Immature natural killer cell (primary cell): ENCODE measurements around the gene CTAGE4. TPM values are rescaled to one million over a fixed set of nuclear protein-coding genes. Genes with fewer than 3 reads are reported as not detected.
"Not testable (repeated sequence)": the region's sequence is repeated elsewhere in the genome, so short reads cannot be mapped to it uniquely, and the experiment has no call there.

Source experiments
- DNase-seq, 3 donors: peaks; one replicate each; pipeline ENCODE4 v3.0.0; 2022; ENCODE audit warnings: mixed read lengths in 1 of 3
- H3K27ac Mint-ChIP-seq, 6 donors: one replicate each; pipeline ENCODE4 v1.8.0; 2020; ENCODE audit warnings: mixed read lengths in 6 of 6, mild to moderate bottlenecking in 5 of 6, inconsistent platforms in 4 of 6, moderate library complexity in 3 of 6
- H3K27me3 Mint-ChIP-seq, 3 donors: one replicate each; pipeline ENCODE4 v1.8.0; 2020 to 2021; ENCODE audit warnings: low read depth in 3 of 3, mild to moderate bottlenecking in 3 of 3, mixed read lengths in 3 of 3, moderate library complexity in 3 of 3, inconsistent platforms in 1 of 3
- H3K36me3 Mint-ChIP-seq, 3 donors: one replicate each; pipeline ENCODE4 v1.8.0; 2020; ENCODE audit warnings: mixed read lengths in 3 of 3, inconsistent platforms in 2 of 3, mild to moderate bottlenecking in 2 of 3
- H3K4me1 Mint-ChIP-seq, 2 donors: one replicate each; pipeline ENCODE4 v1.8.0; 2020; ENCODE audit warnings: inconsistent platforms in 2 of 2, mild to moderate bottlenecking in 2 of 2, mixed read lengths in 2 of 2, moderate library complexity in 1 of 2
- H3K4me3 Mint-ChIP-seq, 5 donors: one replicate each; pipeline ENCODE4 v1.8.0; 2020; ENCODE audit warnings: mild to moderate bottlenecking in 5 of 5, mixed read lengths in 5 of 5, inconsistent platforms in 3 of 5, moderate library complexity in 3 of 5
- H3K9me3 Mint-ChIP-seq, 6 donors: one replicate each; pipeline ENCODE4 v1.8.0; 2020; ENCODE audit warnings: mild to moderate bottlenecking in 6 of 6, mixed read lengths in 6 of 6, inconsistent platforms in 4 of 6, moderate library complexity in 3 of 6
- polyA plus RNA-seq, 3 donors: library from polyadenylated mRNA; unstranded; fragments of 300-500 nt; fragmentation: Illumina TruSeq; gene quantifications; one replicate each; pipeline ENCODE4 v1.2.3, GENCODE V29; 2021

Gene CTAGE4
- polyA plus RNA-seq, 3 donors from 2014 or later = not detected

DNA sequence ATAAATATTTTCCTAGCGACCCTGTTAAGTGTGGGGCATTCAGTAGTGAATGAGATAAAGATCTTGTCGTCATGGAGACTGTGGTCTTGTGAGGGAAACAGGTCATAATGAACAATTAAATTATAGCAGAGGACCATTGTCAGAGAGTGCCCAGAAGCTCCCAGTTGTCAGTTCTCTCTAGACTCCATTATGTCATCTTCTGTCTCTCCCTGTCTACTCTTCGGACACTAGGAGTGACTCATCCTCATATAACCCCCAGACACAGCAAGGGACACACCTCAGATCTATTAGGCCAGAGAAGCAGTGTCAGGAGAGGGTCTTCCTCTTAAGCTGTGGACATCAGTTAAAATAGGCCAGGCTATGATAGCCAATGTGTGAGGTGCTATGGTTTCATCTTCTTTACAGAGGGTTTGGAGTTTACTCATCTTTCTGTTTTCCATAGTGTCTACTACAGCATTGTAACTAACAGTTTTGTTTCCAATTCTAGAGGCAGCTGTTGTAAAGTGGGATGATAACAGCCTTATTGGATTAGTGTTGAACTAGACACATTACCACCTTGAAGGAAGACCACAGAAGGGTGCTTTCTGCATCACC lies 5.4 kb downstream of the CTAGE4 start:
- H3K9me3 Mint-ChIP-seq, H3K4me1 Mint-ChIP-seq, H3K27ac Mint-ChIP-seq, H3K36me3 Mint-ChIP-seq, H3K4me3 Mint-ChIP-seq, H3K27me3 Mint-ChIP-seq, DNase-seq: not testable (repeated sequence)

DNA sequence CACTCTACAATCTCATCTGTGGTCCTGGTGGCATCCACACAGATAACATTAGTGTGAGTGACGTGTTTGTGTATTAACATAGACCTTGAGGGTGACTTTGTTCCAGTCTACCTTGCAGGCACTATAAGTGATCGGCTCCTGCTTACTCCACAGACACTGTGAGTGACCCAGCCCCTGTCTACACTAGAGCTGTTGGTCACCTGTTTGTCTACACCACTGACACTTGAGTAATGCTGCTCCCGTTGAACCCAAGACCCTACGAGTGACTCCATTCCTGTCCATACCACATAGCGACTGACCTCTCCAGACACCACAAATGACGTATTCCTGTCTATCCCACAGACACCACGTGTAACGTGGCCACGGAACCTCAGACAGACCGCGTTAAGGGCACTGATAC lies 10.5 kb downstream of the CTAGE4 start:
- H3K27me3 Mint-ChIP-seq, H3K4me3 Mint-ChIP-seq, H3K4me1 Mint-ChIP-seq, H3K9me3 Mint-ChIP-seq, H3K36me3 Mint-ChIP-seq, DNase-seq, H3K27ac Mint-ChIP-seq: not testable (repeated sequence)

DNA sequence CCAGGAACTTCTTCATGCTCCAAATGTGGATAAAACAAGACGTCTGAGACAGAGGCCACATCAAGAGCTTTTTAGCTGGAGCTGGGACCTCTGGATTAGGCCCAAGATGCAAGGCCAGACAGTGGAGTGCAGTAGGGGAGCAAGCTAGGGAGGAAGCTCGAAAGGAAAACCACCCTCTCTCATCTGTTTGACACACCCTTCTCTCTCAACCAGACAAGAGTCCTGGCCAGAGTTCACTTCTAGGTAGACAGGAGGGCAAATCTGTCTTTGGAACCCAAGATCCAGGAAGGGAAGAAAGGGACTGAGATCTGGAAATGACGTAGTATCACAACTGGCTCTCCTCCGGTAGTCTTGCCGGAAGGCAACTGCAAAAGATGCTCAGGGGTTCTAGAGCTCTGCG lies 11.2 kb downstream of the CTAGE4 start:
- H3K9me3 Mint-ChIP-seq, H3K36me3 Mint-ChIP-seq, H3K27me3 Mint-ChIP-seq, H3K27ac Mint-ChIP-seq, DNase-seq, H3K4me3 Mint-ChIP-seq, H3K4me1 Mint-ChIP-seq: not testable (repeated sequence)

DNA sequence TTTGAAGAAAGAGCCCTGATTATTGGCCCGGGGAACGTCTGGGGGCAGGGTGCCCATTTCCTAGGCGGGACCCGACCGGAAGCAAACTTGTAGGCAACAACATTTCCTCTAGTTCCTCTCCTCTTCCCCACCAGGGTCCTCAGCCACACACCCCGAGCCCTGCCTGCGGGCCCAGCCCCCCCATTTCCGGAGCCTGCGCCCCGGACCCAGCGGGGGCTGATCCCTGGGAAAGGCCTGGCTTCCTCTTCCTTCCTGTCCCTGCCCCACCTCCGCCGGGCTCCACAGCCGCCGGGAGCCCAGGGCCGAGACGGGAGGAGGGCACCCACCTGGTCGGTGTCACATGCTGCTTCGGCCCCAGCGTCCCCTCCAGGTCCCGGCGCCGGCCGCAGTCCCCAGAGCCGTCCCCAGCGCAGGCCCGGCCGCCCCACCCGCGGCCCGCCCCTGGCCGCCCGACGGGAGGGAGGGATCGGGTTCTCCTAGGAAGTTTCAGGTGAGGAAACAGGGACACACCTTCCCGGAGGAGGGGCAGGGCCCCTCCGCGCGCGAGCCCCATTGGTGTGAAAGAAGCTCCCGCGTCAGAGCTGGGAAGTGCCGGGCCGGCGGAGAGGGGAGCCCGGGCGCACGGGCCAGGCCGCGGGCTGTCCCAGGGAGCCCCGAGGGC lies 12.1 kb downstream of the CTAGE4 start, which contains the start of gene ARHGEF35:
Gene ARHGEF35 (minus strand): TSS at position 622 of the 661 bp plus-strand sequence. CDS start 7,450 bp downstream, outside the sequence.
- H3K4me1 Mint-ChIP-seq, H3K27ac Mint-ChIP-seq, H3K27me3 Mint-ChIP-seq, DNase-seq, H3K36me3 Mint-ChIP-seq, H3K9me3 Mint-ChIP-seq: not testable (repeated sequence)
- H3K4me3 Mint-ChIP-seq = peak within 1 kb of the TSS in 3 of 5 donors; percentile 15 to 55 (median 21)

DNA sequence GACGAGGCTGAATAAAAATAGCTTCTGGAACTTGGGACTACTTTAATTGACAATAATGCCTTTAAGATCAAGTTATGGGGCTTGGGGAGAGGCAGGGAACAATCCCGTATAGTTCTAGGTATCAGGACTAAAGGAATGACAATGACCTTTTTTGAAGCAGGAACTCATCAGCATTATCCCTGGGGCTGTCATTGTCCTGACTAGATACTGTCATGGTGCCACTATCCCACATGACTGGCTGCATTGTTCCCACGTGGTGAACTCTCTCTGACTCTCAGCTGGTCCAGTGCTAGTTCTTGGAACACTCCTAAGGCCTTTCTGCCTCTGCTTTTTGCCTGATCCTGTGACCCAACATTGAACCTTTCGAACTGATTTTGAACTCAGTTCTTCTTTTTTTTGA lies 15.7 kb downstream of the CTAGE4 start:
- not testable (repeated sequence) for H3K4me1 Mint-ChIP-seq, DNase-seq, H3K27ac Mint-ChIP-seq, H3K4me3 Mint-ChIP-seq, H3K9me3 Mint-ChIP-seq, H3K36me3 Mint-ChIP-seq, H3K27me3 Mint-ChIP-seq

DNA sequence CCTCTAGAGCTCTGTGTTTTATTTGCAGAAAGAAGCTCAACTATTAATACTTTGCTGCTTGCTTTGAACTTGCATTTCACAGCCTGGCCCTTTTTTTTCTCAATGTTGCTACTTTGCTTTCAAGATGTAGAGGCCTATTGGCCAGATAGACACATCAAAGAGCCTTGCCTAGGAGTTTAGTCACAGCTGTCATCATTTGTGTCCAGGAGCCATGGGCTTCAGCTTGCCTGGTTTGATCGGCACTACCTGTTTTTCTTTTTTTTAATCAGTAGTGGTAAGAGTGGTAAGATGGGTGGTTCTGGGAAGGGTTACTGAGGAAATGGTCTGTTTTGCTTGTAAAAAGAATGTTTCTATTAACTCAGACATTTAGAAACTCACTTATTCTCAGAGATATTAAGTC lies 18.7 kb downstream of the CTAGE4 start:
- not testable (repeated sequence) for H3K27ac Mint-ChIP-seq, DNase-seq, H3K4me3 Mint-ChIP-seq, H3K9me3 Mint-ChIP-seq, H3K27me3 Mint-ChIP-seq, H3K4me1 Mint-ChIP-seq, H3K36me3 Mint-ChIP-seq

DNA sequence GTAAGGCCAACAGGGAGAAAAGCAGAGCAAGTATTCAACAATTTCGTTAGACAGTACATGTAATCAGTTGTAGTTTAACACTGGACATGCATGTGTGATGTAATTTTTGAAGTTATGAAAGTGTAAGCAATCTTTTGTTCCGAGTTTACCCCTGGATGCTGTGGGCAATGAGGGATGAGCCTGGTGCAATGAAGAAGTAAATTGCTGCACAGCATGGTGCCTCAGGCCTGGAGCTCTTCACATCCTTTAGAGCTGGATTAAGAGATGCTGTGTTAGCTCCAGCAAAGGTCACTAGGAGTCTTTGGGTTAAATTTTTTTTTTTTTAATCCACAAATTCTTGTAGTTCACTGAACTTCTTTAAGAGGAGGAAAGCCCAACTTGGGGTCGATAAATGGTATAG lies 19.8 kb downstream of the CTAGE4 start:
- not testable (repeated sequence) for H3K4me1 Mint-ChIP-seq

DNA sequence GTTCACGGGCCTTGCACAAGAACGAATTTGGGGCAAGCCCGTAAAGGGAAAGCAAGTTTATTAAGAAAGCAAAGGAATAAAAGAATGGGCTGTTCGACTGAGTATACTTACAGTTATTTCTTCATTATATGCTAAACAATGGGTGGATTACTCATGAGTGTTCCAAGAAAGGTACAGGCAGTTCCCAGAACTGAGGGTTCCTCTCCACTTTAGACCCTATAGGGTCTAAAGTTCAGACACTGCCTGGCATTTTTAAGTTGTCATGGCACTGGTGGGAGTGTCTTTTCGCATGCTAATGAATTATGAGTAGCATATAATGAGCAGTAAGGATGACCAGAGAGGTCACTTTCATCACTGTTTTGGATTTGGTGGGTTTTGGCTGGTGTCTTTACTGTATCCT lies 22.0 kb downstream of the CTAGE4 start:
- not testable (repeated sequence) for H3K4me1 Mint-ChIP-seq, H3K9me3 Mint-ChIP-seq, DNase-seq, H3K4me3 Mint-ChIP-seq, H3K27me3 Mint-ChIP-seq, H3K27ac Mint-ChIP-seq, H3K36me3 Mint-ChIP-seq

More for the DNA sequence above, 19.8 kb downstream of the CTAGE4 start:
- DNase-seq, H3K27ac Mint-ChIP-seq, H3K4me3 Mint-ChIP-seq, H3K36me3 Mint-ChIP-seq, H3K27me3 Mint-ChIP-seq, H3K9me3 Mint-ChIP-seq: not testable (repeated sequence)

DNA sequence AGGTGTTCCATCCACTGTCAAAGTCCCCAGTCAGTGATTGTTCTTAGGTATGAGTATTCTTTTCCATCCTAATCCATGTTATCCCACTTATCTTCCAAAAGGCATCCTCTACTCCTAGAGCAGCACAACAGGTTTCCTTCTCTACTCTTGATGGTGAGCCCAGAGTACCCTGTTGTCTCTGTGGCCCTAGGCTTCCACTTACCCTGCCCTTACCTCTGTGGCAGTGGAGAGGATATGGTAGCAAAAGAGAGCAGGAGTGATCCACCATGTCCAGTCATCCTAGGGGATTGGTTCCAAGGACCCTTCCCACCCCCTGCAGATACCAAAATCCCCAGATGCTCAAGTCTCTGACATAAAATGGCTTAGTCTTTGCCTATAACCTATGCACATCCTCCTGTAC lies 33.9 kb downstream of the CTAGE4 start:
- not testable (repeated sequence) for H3K4me1 Mint-ChIP-seq, H3K27me3 Mint-ChIP-seq, H3K9me3 Mint-ChIP-seq, DNase-seq, H3K4me3 Mint-ChIP-seq, H3K36me3 Mint-ChIP-seq, H3K27ac Mint-ChIP-seq

DNA sequence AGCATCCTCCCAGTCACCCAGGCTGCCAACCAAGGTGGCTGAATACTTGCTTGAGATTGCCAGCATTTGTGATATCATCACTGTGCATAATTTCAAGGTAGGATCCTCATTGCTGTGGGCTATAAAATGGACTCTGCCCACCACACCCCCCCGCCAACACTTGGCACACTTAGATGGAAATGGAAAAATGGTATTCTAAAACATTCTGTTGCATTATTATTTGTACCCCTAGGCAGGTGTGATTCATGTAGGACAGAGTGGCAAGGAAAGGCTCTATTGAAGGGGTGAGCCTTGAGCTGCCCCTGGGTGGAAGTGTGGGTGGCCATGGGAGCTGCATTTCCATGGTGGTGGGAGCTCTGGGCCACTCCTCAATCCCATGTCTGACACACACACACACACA lies 35.3 kb downstream of the CTAGE4 start:
- not testable (repeated sequence) for H3K36me3 Mint-ChIP-seq, H3K4me1 Mint-ChIP-seq, H3K27ac Mint-ChIP-seq

DNA sequence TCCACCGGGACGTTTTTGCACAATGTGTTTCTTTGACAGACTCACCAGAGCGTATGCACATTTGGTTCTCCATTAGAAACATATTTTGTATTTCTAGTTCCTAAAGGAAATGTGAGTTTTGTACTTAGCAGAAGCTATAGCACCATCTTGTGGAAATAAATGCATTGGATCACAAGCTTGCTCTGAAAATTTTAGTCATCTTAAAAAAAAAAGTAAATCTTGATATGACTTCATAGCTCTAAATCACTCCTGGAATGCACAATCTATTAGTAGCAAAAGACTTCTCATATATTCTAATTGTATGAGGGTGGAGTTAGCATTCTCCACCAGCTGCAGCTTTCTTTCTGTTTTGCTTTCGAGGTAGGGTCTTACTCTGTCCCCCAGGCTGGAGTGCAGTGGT lies 35.9 kb downstream of the CTAGE4 start:
- H3K9me3 Mint-ChIP-seq, DNase-seq, H3K27me3 Mint-ChIP-seq, H3K4me1 Mint-ChIP-seq, H3K27ac Mint-ChIP-seq, H3K4me3 Mint-ChIP-seq, H3K36me3 Mint-ChIP-seq: not testable (repeated sequence)

More for the DNA sequence above, 35.3 kb downstream of the CTAGE4 start:
- not testable (repeated sequence) for DNase-seq, H3K4me3 Mint-ChIP-seq, H3K27me3 Mint-ChIP-seq, H3K9me3 Mint-ChIP-seq

DNA sequence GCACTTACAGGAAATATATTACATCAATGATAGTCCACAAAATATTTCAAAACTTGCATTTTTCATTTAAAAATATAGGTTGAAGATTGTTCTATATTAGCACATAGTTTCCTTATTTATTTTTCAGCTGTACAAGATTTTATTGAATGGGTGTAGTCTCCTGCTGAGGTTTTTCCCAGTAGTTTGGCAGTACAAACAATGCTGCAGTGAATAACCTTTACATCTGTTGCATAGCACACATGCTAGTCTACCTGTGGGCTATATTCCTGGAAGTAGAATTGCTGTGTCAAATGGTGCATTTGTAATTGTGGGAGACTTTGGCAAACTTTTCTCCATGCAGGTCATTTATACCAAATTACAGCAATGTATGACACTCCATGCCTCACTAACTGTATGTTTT lies 37.3 kb downstream of the CTAGE4 start:
- H3K4me3 Mint-ChIP-seq, H3K27me3 Mint-ChIP-seq, H3K9me3 Mint-ChIP-seq, H3K4me1 Mint-ChIP-seq, H3K36me3 Mint-ChIP-seq, DNase-seq, H3K27ac Mint-ChIP-seq: not testable (repeated sequence)

DNA sequence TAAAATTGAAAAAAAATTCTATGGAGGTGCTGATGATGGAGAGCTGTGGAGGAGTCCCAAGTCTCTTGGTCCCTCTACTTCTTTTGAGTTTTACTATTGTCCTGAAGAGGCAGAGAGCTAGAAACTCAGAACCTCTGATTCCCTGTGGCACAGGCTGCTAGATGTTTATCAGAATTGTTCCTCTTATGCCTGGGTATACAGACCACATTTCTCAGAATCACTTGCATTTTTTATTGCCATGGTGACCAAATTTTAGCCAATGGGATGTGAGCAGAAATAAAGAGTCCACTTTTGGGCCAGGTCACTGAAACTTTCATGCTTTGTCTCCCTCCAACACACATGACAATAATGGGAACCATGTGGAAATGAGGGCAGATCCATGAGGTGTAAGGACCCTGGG lies 40.4 kb downstream of the CTAGE4 start:
- H3K27me3 Mint-ChIP-seq, DNase-seq, H3K9me3 Mint-ChIP-seq, H3K4me3 Mint-ChIP-seq, H3K36me3 Mint-ChIP-seq, H3K27ac Mint-ChIP-seq, H3K4me1 Mint-ChIP-seq: not testable (repeated sequence)

DNA sequence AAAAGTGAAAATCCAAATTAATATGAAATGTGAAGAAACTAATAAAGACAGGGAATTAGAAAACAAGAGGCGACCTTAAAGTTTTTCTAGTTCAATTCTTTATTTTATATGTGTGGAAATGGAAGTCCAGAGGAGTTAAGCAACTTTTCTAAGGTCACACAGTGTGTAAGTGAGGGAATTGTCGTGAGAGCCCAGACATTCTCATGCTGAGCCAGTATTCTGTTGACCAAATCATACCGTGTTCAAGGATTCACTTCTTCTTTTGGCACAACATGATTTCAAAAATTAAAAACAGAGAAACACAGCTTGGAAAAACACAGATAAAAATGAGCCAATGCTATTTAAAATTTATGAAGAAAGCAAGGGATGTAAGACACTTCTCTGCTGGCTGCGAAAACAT lies 43.6 kb downstream of the CTAGE4 start:
- not testable (repeated sequence) for H3K4me3 Mint-ChIP-seq, H3K9me3 Mint-ChIP-seq, H3K36me3 Mint-ChIP-seq, H3K27ac Mint-ChIP-seq, H3K27me3 Mint-ChIP-seq, H3K4me1 Mint-ChIP-seq, DNase-seq

DNA sequence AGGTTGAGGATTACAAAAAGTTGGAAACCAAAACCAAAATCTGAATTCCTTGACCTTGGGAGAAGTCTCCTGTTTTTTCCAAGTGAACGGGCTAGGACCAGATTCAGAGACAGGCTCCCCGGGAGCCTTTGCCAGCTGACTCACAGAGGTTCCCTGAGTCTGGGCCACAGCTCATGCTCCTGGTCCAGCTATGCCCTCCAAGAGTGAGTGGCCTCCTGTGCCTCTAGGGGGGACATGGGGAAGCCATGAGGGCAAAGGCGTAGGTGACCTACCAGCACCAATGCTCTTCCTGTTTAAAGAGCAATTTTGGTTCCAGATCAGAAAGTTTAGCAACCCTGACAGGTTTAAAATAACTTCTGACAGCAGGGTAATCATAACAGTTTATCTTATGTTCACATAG lies 45.5 kb downstream of the CTAGE4 start:
- H3K4me3 Mint-ChIP-seq, H3K9me3 Mint-ChIP-seq, DNase-seq, H3K4me1 Mint-ChIP-seq, H3K36me3 Mint-ChIP-seq, H3K27me3 Mint-ChIP-seq, H3K27ac Mint-ChIP-seq: not testable (repeated sequence)
